K562 (cell line): Measurements from ENCODE around the gene AGPAT3. TPM values are rescaled to one million over a fixed set of nuclear protein-coding genes. Genes with fewer than 3 reads are reported as not detected.
A peak's percentile ranks its signal among the peaks of the same experiment; 100 is the strongest.

ENCODE experiments used
- ARHGAP35 ChIP-seq: fragments of 450-650 bp; IDR thresholded peaks from 2 replicates; pipeline ENCODE4 v1.6.1; 2018; ENCODE audit not compliant: partially characterized antibody
- ETS1 ChIP-seq: conservative IDR thresholded peaks from 2 replicates; pipeline ENCODE4 v1.6.1; 2011; ENCODE audit warnings: low read depth, mild to moderate bottlenecking, low read length; ENCODE audit not compliant: control insufficient read depth
- GATA2 ChIP-seq: sonication (generic); formaldehyde crosslinking; IDR thresholded peaks from 2 replicates; pipeline ENCODE4 v1.4.0; 2020; ENCODE audit warnings: mild to moderate bottlenecking, missing genetic modification reagents
- GTF2E2 ChIP-seq: fragments of 200-800 bp; sonication (Bioruptor generic); IDR thresholded peaks from 2 replicates; pipeline ENCODE4 v1.6.1; 2016; ENCODE audit warnings: missing genetic modification characterization, missing compliant biosample characterization
- HMG20B ChIP-seq: fragments of 250-450 bp; sonication (Bioruptor Pico); IDR thresholded peaks from 2 replicates; pipeline ENCODE4 v1.5.0; 2021; ENCODE audit warnings: mild to moderate bottlenecking
- JUNB ChIP-seq: fragments of 450-650 bp; formaldehyde crosslinking; conservative IDR thresholded peaks from 2 replicates; pipeline ENCODE4 v1.4.0; 2020; ENCODE audit warnings: mild to moderate bottlenecking
- KLF1 ChIP-seq: fragments of 450-650 bp; IDR thresholded peaks from 2 replicates; pipeline ENCODE4 v1.6.1; 2016; ENCODE audit warnings: missing genetic modification characterization, missing compliant biosample characterization
- KLF16 ChIP-seq: IDR thresholded peaks from 2 replicates; pipeline ENCODE4 v1.6.1; 2016; ENCODE audit warnings: antibody characterized with exemption
- L3MBTL2 ChIP-seq: fragments of 450-650 bp; IDR thresholded peaks from 2 replicates; pipeline ENCODE4 v1.6.1; 2016; ENCODE audit warnings: mild to moderate bottlenecking, moderate library complexity
- NEUROD1 ChIP-seq: fragments of 150-350 bp; IDR thresholded peaks from 2 replicates; pipeline ENCODE4 v1.6.1; 2014; ENCODE audit warnings: borderline replicate concordance, low read length, low read depth; ENCODE audit not compliant: partially characterized antibody
- NFATC3 ChIP-seq: fragments of 450-650 bp; IDR thresholded peaks from 2 replicates; pipeline ENCODE4 v1.6.1; 2017; ENCODE audit warnings: mild to moderate bottlenecking
- PTBP1 ChIP-seq: fragments of 200-400 bp; formaldehyde crosslinking; IDR thresholded peaks from 2 replicates; pipeline ENCODE4 v1.6.1; 2017; ENCODE audit warnings: low read depth, low read length
- RBM22 ChIP-seq: fragments of 200-400 bp; formaldehyde crosslinking; IDR thresholded peaks from 2 replicates; pipeline ENCODE4 v1.6.1; 2018; ENCODE audit warnings: low read length, low read depth; ENCODE audit not compliant: poor library complexity, severe bottlenecking
- SP2 ChIP-seq: IDR thresholded peaks from 2 replicates; pipeline ENCODE4 v1.6.1; 2011; ENCODE audit warnings: mild to moderate bottlenecking, low read depth, low read length, moderate library complexity; ENCODE audit not compliant: poor library complexity, severe bottlenecking; ENCODE audit errors: extremely low read depth
- SREBF2 ChIP-seq: sonication (generic); formaldehyde crosslinking; IDR thresholded peaks from 2 replicates; pipeline ENCODE4 v1.4.0; 2020; ENCODE audit warnings: mild to moderate bottlenecking, missing genetic modification reagents
- SRSF7 ChIP-seq: fragments of 200-400 bp; formaldehyde crosslinking; optimal IDR thresholded peaks from 2 replicates; pipeline ENCODE3; 2017; ENCODE audit warnings: mild to moderate bottlenecking, low read depth, low read length
- STAT5A ChIP-seq: IDR thresholded peaks from 2 replicates; pipeline ENCODE4 v1.6.1; 2012; ENCODE audit warnings: low read length, inconsistent platforms, borderline replicate concordance
- ZNF551 ChIP-seq: fragments of 250-450 bp; sonication (Bioruptor Pico); IDR thresholded peaks from 2 replicates; pipeline ENCODE4 v1.5.0; 2021; ENCODE audit warnings: mild to moderate bottlenecking, moderate library complexity
- ZNF57 ChIP-seq: fragments of 450-650 bp; formaldehyde crosslinking; IDR thresholded peaks from 2 replicates; pipeline ENCODE4 v1.4.0; 2020; ENCODE audit warnings: mild to moderate bottlenecking, moderate library complexity
- ZNF75A ChIP-seq: fragments of 450-650 bp; formaldehyde crosslinking; IDR thresholded peaks from 2 replicates; pipeline ENCODE4 v1.4.0; 2020; ENCODE audit warnings: mild to moderate bottlenecking
- polyA plus RNA-seq, 8 experiments: library from polyadenylated mRNA; depleted of rRNA in 4 of 8; stranded (reverse) in 5 of 8; unstranded in 3 of 8; fragments of >200 nt; fragmentation: Nextera tagmentation in 2 of 8; fragmentation: Illumina TruSeq in 1 of 8; extraction: Ambion mirVana in 2 of 8; extraction: Trizol in 1 of 8; gene quantifications; 2 replicates each; pipeline versions ENCODE4 v1.2.1 to v1.2.3, GENCODE V29; 2011 to 2014; ENCODE audit warnings: inconsistent platforms in 1 of 8, missing spikeins in 1 of 8
- total RNA-seq, 7 experiments: library from RNA; depleted of rRNA in 6 of 7; stranded (reverse); fragments of >200 nt in 6 of 7; fragmentation: Illumina TruSeq in 2 of 7; extraction: Trizol in 2 of 7; gene quantifications; 2 replicates each; pipeline versions ENCODE4 v1.2.1 to v1.2.3, GENCODE V29; 2011 to 2021; ENCODE audit warnings: low replicate concordance in 1 of 7
- TF ChIP-seq, protein P1 (sequence below), 2 experiments: IDR thresholded peaks in 1 of 2; conservative IDR thresholded peaks in 1 of 2; 2 replicates each; pipeline ENCODE4 v1.6.1; 2016; ENCODE audit warnings: low read depth in 2 of 2, mild to moderate bottlenecking in 1 of 2, missing compliant biosample characterization in 1 of 2, missing genetic modification characterization in 1 of 2, moderate library complexity in 1 of 2
- TF ChIP-seq, protein P2 (sequence below): fragments of 250-450 bp; sonication (Bioruptor Pico); IDR thresholded peaks from 2 replicates; pipeline ENCODE4 v1.9.0; 2021; ENCODE audit warnings: mild to moderate bottlenecking
- TF ChIP-seq, protein P3 (sequence below), 2 experiments: fragments of 450-650 bp in 1 of 2; sonication (generic) in 1 of 2; formaldehyde crosslinking; conservative IDR thresholded peaks; 2 replicates each; pipeline versions ENCODE4 v1.4.0 to v1.8.1; 2020 to 2022; ENCODE audit warnings: mild to moderate bottlenecking in 1 of 2, missing genetic modification reagents in 1 of 2
- TF ChIP-seq, protein P4 (sequence below): fragments of 200-800 bp; sonication (Bioruptor generic); IDR thresholded peaks from 2 replicates; pipeline ENCODE4 v1.6.1; 2017; ENCODE audit warnings: missing genetic modification characterization, missing compliant biosample characterization

AGPAT3 gene
- total and polyA plus RNA-seq, 9 of the 15 experiments (the other 6 are each of a cell fraction or from before 2014, with no cell fraction given) = 1.5 to 88.4 (median 35.7) TPM

GRCh38 chr21:44017601-44018000, 152.6 kb downstream of the AGPAT3 start (continued):
- TF ChIP-seq, protein P1, sequence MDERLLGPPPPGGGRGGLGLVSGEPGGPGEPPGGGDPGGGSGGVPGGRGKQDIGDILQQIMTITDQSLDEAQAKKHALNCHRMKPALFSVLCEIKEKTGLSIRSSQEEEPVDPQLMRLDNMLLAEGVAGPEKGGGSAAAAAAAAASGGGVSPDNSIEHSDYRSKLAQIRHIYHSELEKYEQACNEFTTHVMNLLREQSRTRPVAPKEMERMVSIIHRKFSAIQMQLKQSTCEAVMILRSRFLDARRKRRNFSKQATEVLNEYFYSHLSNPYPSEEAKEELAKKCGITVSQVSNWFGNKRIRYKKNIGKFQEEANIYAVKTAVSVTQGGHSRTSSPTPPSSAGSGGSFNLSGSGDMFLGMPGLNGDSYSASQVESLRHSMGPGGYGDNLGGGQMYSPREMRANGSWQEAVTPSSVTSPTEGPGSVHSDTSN (CRISPR knock-in tag; IDR thresholded peaks at IDR 0.05; ENCODE audit: low read depth) = no peak
- TF ChIP-seq, protein P1 (tag; conservative IDR thresholded peaks at IDR 0.05; ENCODE audit: low read depth) = peak; percentile 57; the same call in 1 of the 2 replicates
- TF ChIP-seq ARHGAP35 = no peak
- TF ChIP-seq, protein P2, sequence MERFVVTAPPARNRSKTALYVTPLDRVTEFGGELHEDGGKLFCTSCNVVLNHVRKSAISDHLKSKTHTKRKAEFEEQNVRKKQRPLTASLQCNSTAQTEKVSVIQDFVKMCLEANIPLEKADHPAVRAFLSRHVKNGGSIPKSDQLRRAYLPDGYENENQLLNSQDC (CRISPR knock-in tag) = no peak
- TF ChIP-seq ETS1 = no peak
- no peak for TF ChIP-seq JUNB
- no peak for TF ChIP-seq HMG20B (CRISPR knock-in tag)
- TF ChIP-seq SREBF2 (CRISPR knock-in tag) = no peak
- TF ChIP-seq ZNF75A = no peak
- TF ChIP-seq SRSF7 = no peak
- TF ChIP-seq NEUROD1 = peak; percentile 33
- TF ChIP-seq GATA2 (CRISPR knock-in tag) = no peak
- TF ChIP-seq, protein P3, sequence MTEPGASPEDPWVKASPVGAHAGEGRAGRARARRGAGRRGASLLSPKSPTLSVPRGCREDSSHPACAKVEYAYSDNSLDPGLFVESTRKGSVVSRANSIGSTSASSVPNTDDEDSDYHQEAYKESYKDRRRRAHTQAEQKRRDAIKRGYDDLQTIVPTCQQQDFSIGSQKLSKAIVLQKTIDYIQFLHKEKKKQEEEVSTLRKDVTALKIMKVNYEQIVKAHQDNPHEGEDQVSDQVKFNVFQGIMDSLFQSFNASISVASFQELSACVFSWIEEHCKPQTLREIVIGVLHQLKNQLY (CRISPR knock-in tag; conservative IDR thresholded peaks at IDR 0.05) = no peak
- TF ChIP-seq STAT5A = no peak
- peak; percentile 2; the same call in 1 of the 2 replicates for TF ChIP-seq KLF16
- TF ChIP-seq NFATC3 = no peak
- no peak for TF ChIP-seq ZNF57
- no peak for TF ChIP-seq SP2
- TF ChIP-seq ZNF551 (CRISPR knock-in tag) = no peak
- TF ChIP-seq L3MBTL2 = 0 out of 2 replicates have a peak, but pooled peaks have one; percentile 19
- TF ChIP-seq, protein P4, sequence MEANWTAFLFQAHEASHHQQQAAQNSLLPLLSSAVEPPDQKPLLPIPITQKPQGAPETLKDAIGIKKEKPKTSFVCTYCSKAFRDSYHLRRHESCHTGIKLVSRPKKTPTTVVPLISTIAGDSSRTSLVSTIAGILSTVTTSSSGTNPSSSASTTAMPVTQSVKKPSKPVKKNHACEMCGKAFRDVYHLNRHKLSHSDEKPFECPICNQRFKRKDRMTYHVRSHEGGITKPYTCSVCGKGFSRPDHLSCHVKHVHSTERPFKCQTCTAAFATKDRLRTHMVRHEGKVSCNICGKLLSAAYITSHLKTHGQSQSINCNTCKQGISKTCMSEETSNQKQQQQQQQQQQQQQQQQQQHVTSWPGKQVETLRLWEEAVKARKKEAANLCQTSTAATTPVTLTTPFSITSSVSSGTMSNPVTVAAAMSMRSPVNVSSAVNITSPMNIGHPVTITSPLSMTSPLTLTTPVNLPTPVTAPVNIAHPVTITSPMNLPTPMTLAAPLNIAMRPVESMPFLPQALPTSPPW (CRISPR knock-in tag) = 0 out of 2 replicates have a peak, but pooled peaks have one; percentile 24
- TF ChIP-seq RBM22 = no peak
- TF ChIP-seq GTF2E2 = no peak
- no peak for TF ChIP-seq PTBP1
- TF ChIP-seq KLF1 (tag) = no peak
